K562 (cell line): ENCODE data around the gene CCDC158. TPM values are rescaled to one million over a fixed set of nuclear protein-coding genes. Genes with fewer than 3 reads are reported as not detected.

Source experiments
- BCLAF1 ChIP-seq, 2 experiments: fragments of 450-650 bp in 1 of 2; IDR thresholded peaks; 2 replicates each; pipeline ENCODE4 v1.6.1; 2011 to 2017; ENCODE audit warnings: low read depth in 2 of 2, antibody characterized with exemption in 1 of 2, borderline replicate concordance in 1 of 2, low read length in 1 of 2, mild to moderate bottlenecking in 1 of 2, mixed read lengths in 1 of 2; ENCODE audit not compliant: control insufficient read depth in 1 of 2
- CHD2 ChIP-seq: IDR thresholded peaks from 2 replicates; pipeline ENCODE4 v1.6.1; 2011; ENCODE audit warnings: low read depth, low read length
- CHD4 ChIP-seq: fragments of 200-600 bp; sonication (generic); IDR thresholded peaks from 3 replicates; pipeline ENCODE4 v1.6.1; 2012; ENCODE audit warnings: low read depth, mild to moderate bottlenecking, mixed read lengths, low read length, inconsistent platforms; ENCODE audit not compliant: insufficient read depth, insufficient replicate concordance, poor library complexity, severe bottlenecking
- COPS2 ChIP-seq: fragments of 450-650 bp; conservative IDR thresholded peaks from 2 replicates; pipeline ENCODE4 v1.6.1; 2016; ENCODE audit warnings: mild to moderate bottlenecking, moderate library complexity
- GABPA ChIP-seq: fragments of 200-800 bp; sonication (Bioruptor generic); conservative IDR thresholded peaks from 2 replicates; pipeline ENCODE4 v1.6.1; 2016; ENCODE audit warnings: low read depth, missing genetic modification characterization, missing compliant biosample characterization
- HDAC8 ChIP-seq: fragments of 450-650 bp; IDR thresholded peaks from 2 replicates; pipeline ENCODE4 v1.6.1; 2016; ENCODE audit warnings: mild to moderate bottlenecking, missing genetic modification characterization, moderate library complexity, missing compliant biosample characterization
- HINFP ChIP-seq: fragments of 450-650 bp; conservative IDR thresholded peaks from 2 replicates; pipeline ENCODE4 v1.6.1; 2016; ENCODE audit warnings: missing genetic modification characterization, low read depth, mild to moderate bottlenecking, control low read depth, missing compliant biosample characterization
- HLTF ChIP-seq: fragments of 450-650 bp; IDR thresholded peaks from 2 replicates; pipeline ENCODE4 v1.6.1; 2016
- KDM1A ChIP-seq, 2 experiments: fragments of 450-650 bp; IDR thresholded peaks; 2 replicates each; pipeline ENCODE4 v1.6.1; 2016; ENCODE audit warnings: mild to moderate bottlenecking in 2 of 2
- NCOR1 ChIP-seq: fragments of 450-650 bp; IDR thresholded peaks from 2 replicates; pipeline ENCODE4 v1.6.1; 2016; ENCODE audit warnings: mild to moderate bottlenecking, moderate library complexity
- NFRKB ChIP-seq: fragments of 450-650 bp; IDR thresholded peaks from 2 replicates; pipeline ENCODE4 v1.6.1; 2016; ENCODE audit warnings: low read depth
- NFYB ChIP-seq: IDR thresholded peaks from 2 replicates; pipeline ENCODE4 v1.6.1; 2011; ENCODE audit warnings: mild to moderate bottlenecking, moderate library complexity; ENCODE audit not compliant: insufficient read length; ENCODE audit errors: extremely low read depth
- PKNOX1 ChIP-seq: fragments of 450-650 bp; IDR thresholded peaks from 2 replicates; pipeline ENCODE4 v1.6.1; 2016
- SIN3B ChIP-seq: fragments of 450-650 bp; IDR thresholded peaks from 2 replicates; pipeline ENCODE4 v1.6.1; 2017; ENCODE audit warnings: low read depth, mild to moderate bottlenecking, moderate library complexity
- TEAD1 ChIP-seq, 2 experiments: fragments of 450-650 bp in 1 of 2; sonication (generic) in 1 of 2; formaldehyde crosslinking; IDR thresholded peaks; 2 replicates each; pipeline versions ENCODE4 v1.4.0 to v1.8.0; 2020 to 2022; ENCODE audit warnings: mild to moderate bottlenecking in 2 of 2, missing genetic modification reagents in 1 of 2
- THRB ChIP-seq: fragments of 450-650 bp; formaldehyde crosslinking; conservative IDR thresholded peaks from 2 replicates; pipeline ENCODE4 v1.4.0; 2022; ENCODE audit warnings: mild to moderate bottlenecking, missing genetic modification characterization
- ZBTB17 ChIP-seq: fragments of 450-650 bp; formaldehyde crosslinking; IDR thresholded peaks from 2 replicates; pipeline ENCODE4 v1.4.0; 2020; ENCODE audit warnings: mild to moderate bottlenecking
- ZBTB2 ChIP-seq: fragments of 450-650 bp; IDR thresholded peaks from 2 replicates; pipeline ENCODE4 v1.6.1; 2016; ENCODE audit warnings: antibody characterized with exemption
- ZNF121 ChIP-seq: sonication (generic); formaldehyde crosslinking; conservative IDR thresholded peaks from 2 replicates; pipeline ENCODE4 v1.8.0; 2022; ENCODE audit warnings: missing genetic modification reagents
- ZNF140 ChIP-seq: fragments of 250-450 bp; sonication (Bioruptor Pico); IDR thresholded peaks from 2 replicates; pipeline ENCODE4 v1.8.0; 2021; ENCODE audit warnings: moderate library complexity, mild to moderate bottlenecking, inconsistent platforms
- polyA plus RNA-seq, 8 experiments: library from polyadenylated mRNA; depleted of rRNA in 4 of 8; stranded (reverse) in 5 of 8; unstranded in 3 of 8; fragments of >200 nt; fragmentation: Nextera tagmentation in 2 of 8; fragmentation: Illumina TruSeq in 1 of 8; extraction: Ambion mirVana in 2 of 8; extraction: Trizol in 1 of 8; gene quantifications; 2 replicates each; pipeline versions ENCODE4 v1.2.1 to v1.2.3, GENCODE V29; 2011 to 2014; ENCODE audit warnings: inconsistent platforms in 1 of 8, missing spikeins in 1 of 8
- total RNA-seq, 7 experiments: library from RNA; depleted of rRNA in 6 of 7; stranded (reverse); fragments of >200 nt in 6 of 7; fragmentation: Illumina TruSeq in 2 of 7; extraction: Trizol in 2 of 7; gene quantifications; 2 replicates each; pipeline versions ENCODE4 v1.2.1 to v1.2.3, GENCODE V29; 2011 to 2021; ENCODE audit warnings: low replicate concordance in 1 of 7

CCDC158 gene
- total and polyA plus RNA-seq, 9 of the 15 experiments (the other 6 are each of a cell fraction or from before 2014, with no cell fraction given): not detected

GRCh38 chr4:76301068-76301774, 119.7 kb downstream of the CCDC158 start (continued):
- TF ChIP-seq HLTF: no peak
- TF ChIP-seq BCLAF1 (IDR thresholded peaks at IDR 0.05; ENCODE audit: borderline replicate concordance in 1 of 2, control insufficient read depth in 1 of 2, low read depth in 2 of 2, low read length in 1 of 2): no peak
- TF ChIP-seq ZBTB2: no peak
- no peak; the same call in 1 of the 2 replicates for TF ChIP-seq NFRKB
- no peak for TF ChIP-seq ZNF121 (CRISPR knock-in tag)
- peak; percentile 78; the same call in 1 of the 2 replicates for TF ChIP-seq PKNOX1
- no peak for TF ChIP-seq GABPA (tag)
- TF ChIP-seq COPS2: no peak
- no peak for TF ChIP-seq HINFP (tag)
- peak; percentile 67 to 95; a peak in 3 of 4 replicates for TF ChIP-seq TEAD1 (CRISPR knock-in tag; IDR thresholded peaks at IDR 0.05)
- 0 out of 2 replicates have a peak, but pooled peaks have one; percentile 15 for TF ChIP-seq THRB (CRISPR knock-in tag)
- TF ChIP-seq NCOR1: peak; percentile 91
- no peak for TF ChIP-seq CHD2
- TF ChIP-seq CHD4: no peak
- no peak for TF ChIP-seq NFYB
- no peak for TF ChIP-seq HDAC8 (tag)
- no peak for TF ChIP-seq SIN3B
- TF ChIP-seq KDM1A (IDR thresholded peaks at IDR 0.05): peak; percentile 94 to 96
- no peak for TF ChIP-seq ZNF140
- TF ChIP-seq ZBTB17 (CRISPR knock-in tag): no peak
